HS-5 (cell line): Measurements from ENCODE around the gene TRERF1.
A peak's percentile ranks its signal among the peaks of the same experiment; 100 is the strongest.
"Not testable (repeated sequence)": the region's sequence is repeated elsewhere in the genome, so short reads cannot be mapped to it uniquely, and the experiment has no call there.

Experiments
- DNase-seq: peaks from one replicate; pipeline ENCODE4 v3.0.0-alpha.2; 2012; ENCODE audit warnings: low read depth

TRERF1 gene

GRCh38 chr6:42336431-42336830 is 115.3 kb downstream of the TRERF1 start:
- DNase-seq = no peak

GRCh38 chr6:42335896-42336295 is 115.8 kb downstream of the TRERF1 start:
- no peak for DNase-seq

- DNase-seq = no peak
Observed at GRCh38 chr6:42334870-42335269, 116.9 kb downstream of the TRERF1 start.

- no peak for DNase-seq
Observed at GRCh38 chr6:42333612-42334011, 118.1 kb downstream of the TRERF1 start.

- no peak for DNase-seq
Observed at GRCh38 chr6:42332916-42333315, 118.8 kb downstream of the TRERF1 start.

GRCh38 chr6:42331019-42331418 is 120.7 kb downstream of the TRERF1 start:
- DNase-seq = no peak

- no peak for DNase-seq
Observed at GRCh38 chr6:42326248-42326647, 125.5 kb downstream of the TRERF1 start.

- DNase-seq = not testable (repeated sequence)
Observed at GRCh38 chr6:42324656-42325324, 126.9 kb downstream of the TRERF1 start.

GRCh38 chr6:42322676-42323075 is 129.1 kb downstream of the TRERF1 start:
- DNase-seq = no peak

- no peak for DNase-seq
Observed at GRCh38 chr6:42321976-42322375, 129.8 kb downstream of the TRERF1 start.

- no peak for DNase-seq
Observed at GRCh38 chr6:42320762-42321161, 131.0 kb downstream of the TRERF1 start.

- no peak for DNase-seq
Observed at GRCh38 chr6:42318480-42318879, 133.2 kb downstream of the TRERF1 start.

GRCh38 chr6:42316981-42317380 is 134.7 kb downstream of the TRERF1 start:
- DNase-seq = no peak

- peak; percentile 93 for DNase-seq
Observed at GRCh38 chr6:42315991-42316970, 135.4 kb downstream of the TRERF1 start.

GRCh38 chr6:42315259-42315990 is 136.3 kb downstream of the TRERF1 start:
- no peak for DNase-seq

GRCh38 chr6:42314571-42315258 is 137.0 kb downstream of the TRERF1 start:
- DNase-seq = no peak

GRCh38 chr6:42313941-42314570 is 137.7 kb downstream of the TRERF1 start:
- DNase-seq = no peak

- DNase-seq = no peak
Observed at GRCh38 chr6:42313038-42313437, 138.7 kb downstream of the TRERF1 start.

- no peak for DNase-seq
Observed at GRCh38 chr6:42307141-42307470, 144.6 kb downstream of the TRERF1 start.

- no peak for DNase-seq
Observed at GRCh38 chr6:42306439-42307140, 145.1 kb downstream of the TRERF1 start.
